ENCODE measurements around the gene CUBN. TPM values are rescaled to one million over a fixed set of nuclear protein-coding genes. Genes with fewer than 3 reads are reported as not detected.
A peak's percentile ranks its signal among the peaks of the same experiment; 100 is the strongest.
"Not testable (repeated sequence)": the region's sequence is repeated elsewhere in the genome, so short reads cannot be mapped to it uniquely, and the experiment has no call there.

CUBN gene
- total RNA-seq, 1 donor from 2014 or later: 0.40 TPM

- DNase-seq (ENCODE audit: low read depth): no peak
These were observed 12.1 kb upstream of the CUBN start for GRCh38 chr10:17141504-17142229.

- DNase-seq (ENCODE audit: low read depth): no peak
These were observed 10.8 kb upstream of the CUBN start for GRCh38 chr10:17140386-17140761.

GRCh38 chr10:17138460-17139042, 8.9 kb upstream of the CUBN start:
- DNase-seq (ENCODE audit: low read depth): no peak

GRCh38 chr10:17134737-17135260, 5.2 kb upstream of the CUBN start:
- no peak for DNase-seq (ENCODE audit: low read depth)

- DNase-seq (ENCODE audit: low read depth): no peak
These were observed 4.7 kb upstream of the CUBN start for GRCh38 chr10:17134282-17134681.

- DNase-seq (ENCODE audit: low read depth): no peak
These were observed 1.4 kb downstream of the CUBN start for GRCh38 chr10:17128261-17128660.

- DNase-seq (ENCODE audit: low read depth): no peak
These were observed 3.3 kb downstream of the CUBN start for GRCh38 chr10:17126327-17126726.

GRCh38 chr10:17125206-17125893, 4.3 kb downstream of the CUBN start:
- peak; percentile 58 for DNase-seq (ENCODE audit: low read depth)

- DNase-seq (ENCODE audit: low read depth): no peak
These were observed 5.7 kb downstream of the CUBN start for GRCh38 chr10:17123961-17124360.

GRCh38 chr10:17122726-17123661, 6.6 kb downstream of the CUBN start:
- DNase-seq (ENCODE audit: low read depth): peak; percentile 29

- DNase-seq (ENCODE audit: low read depth): no peak
These were observed 7.6 kb downstream of the CUBN start for GRCh38 chr10:17122052-17122451.

- no peak for DNase-seq (ENCODE audit: low read depth)
These were observed 8.9 kb downstream of the CUBN start for GRCh38 chr10:17120694-17121093.

- no peak for DNase-seq (ENCODE audit: low read depth)
These were observed 9.8 kb downstream of the CUBN start for GRCh38 chr10:17119845-17120244.

GRCh38 chr10:17116193-17116592, 13.4 kb downstream of the CUBN start:
- no peak for DNase-seq (ENCODE audit: low read depth)

- DNase-seq (ENCODE audit: low read depth): peak; percentile 9
These were observed 13.9 kb downstream of the CUBN start for GRCh38 chr10:17115683-17116082.

- DNase-seq (ENCODE audit: low read depth): not testable (repeated sequence)
These were observed 14.7 kb downstream of the CUBN start for GRCh38 chr10:17114878-17115444.

GRCh38 chr10:17113889-17114540, 15.6 kb downstream of the CUBN start:
- peak; percentile 49 for DNase-seq (ENCODE audit: low read depth)

- DNase-seq (ENCODE audit: low read depth): no peak
These were observed 16.3 kb downstream of the CUBN start for GRCh38 chr10:17113346-17113745.

- no peak for DNase-seq (ENCODE audit: low read depth)
These were observed 17.0 kb downstream of the CUBN start for GRCh38 chr10:17112566-17112965.

- DNase-seq (ENCODE audit: low read depth): peak; percentile 77
These were observed 20.0 kb downstream of the CUBN start for GRCh38 chr10:17109475-17110207.
